Activated B cell treated with CpG ODN at 0.5 μM for 24 hours (primary cell): ENCODE results near the gene POFUT2. TPM values are rescaled to one million over a fixed set of nuclear protein-coding genes. Genes with fewer than 3 reads are reported as not detected.

Source experiments
- ATAC-seq: fragments of 200-7000 bp; cut with Tn5 transposase; one replicate; pipeline ENCODE4 v1.10.0; 2021; ENCODE audit warnings: low read depth, mild to moderate bottlenecking, moderate library complexity
- CTCF ChIA-PET: fragments of 350-600 bp; sonication (Branson Sonifier 250); formaldehyde crosslinking; loops from one replicate; lab custom pipeline; 2021; ENCODE audit warnings: antibody characterized with exemption; lab: Charles Lee
- POLR2A ChIA-PET: fragments of 350-600 bp; sonication (Branson Sonifier 250); formaldehyde crosslinking; loops from one replicate; lab custom pipeline; 2021; ENCODE audit warnings: antibody characterized with exemption; lab: Charles Lee
- DNase-seq: peaks from one replicate; pipeline ENCODE4 v3.0.0; 2022
- H3K27ac Mint-ChIP-seq: one replicate; pipeline ENCODE4 v1.8.0; 2020; ENCODE audit warnings: mixed read lengths
- H3K27me3 Mint-ChIP-seq: one replicate; pipeline ENCODE4 v1.8.0; 2021; ENCODE audit warnings: mixed read lengths
- H3K36me3 Mint-ChIP-seq: one replicate; pipeline ENCODE4 v1.8.0; 2021; ENCODE audit warnings: low read depth, mixed read lengths
- H3K4me1 Mint-ChIP-seq: one replicate; pipeline ENCODE4 v1.8.0; 2021; ENCODE audit warnings: mixed read lengths
- H3K4me3 Mint-ChIP-seq: one replicate; pipeline ENCODE4 v1.8.0; 2020; ENCODE audit warnings: mild to moderate bottlenecking, mixed read lengths
- H3K9me3 Mint-ChIP-seq: one replicate; pipeline ENCODE4 v1.8.0; 2020; ENCODE audit warnings: mixed read lengths
- CTCF ChIP-seq: fragments of 200-600 bp; IDR thresholded peaks from one replicate; pipeline ENCODE4 v1.8.0; 2022; ENCODE audit warnings: antibody characterized with exemption, mild to moderate bottlenecking
- intact Hi-C: fragments of 100-400 bp; cut with micrococcal nuclease; formaldehyde crosslinking; loops from one replicate; pipeline ENCODE4 v1.15.1; 2024
- total RNA-seq: library from RNA; stranded (reverse); gene quantifications from 2 replicates; pipeline ENCODE4 v1.2.3, GENCODE V29; 2022

The POFUT2 gene
- total RNA-seq, 1 donor from 2014 or later, result 21.4 TPM

GRCh38 chr21:45290948-45291612 is 3.4 kb upstream of the POFUT2 start:
- ATAC-seq (no peak), DNase-seq (no peak)
- CTCF ChIA-PET, result interaction anchor here (1.5 kb wide), 1 partner anchor 138 kb away, joined by 4 read pairs; no protein-coding TSS in a partner anchor
- peaks cover 2% of the 10 kb centered on the region for H3K36me3 Mint-ChIP-seq
- H3K27ac Mint-ChIP-seq, result no peak overlapping the region
- H3K9me3 Mint-ChIP-seq, result no peaks in the 10 kb centered on the region
- H3K4me1 Mint-ChIP-seq, result peaks cover 18% of the 10 kb centered on the region
- H3K27me3 Mint-ChIP-seq, result peaks cover 4% of the 10 kb centered on the region
- no peak overlapping the region for H3K4me3 Mint-ChIP-seq
- intact Hi-C loops, result loop anchor here (10.0 kb wide), 1 partner anchor 346 kb away; the partner anchor contains the start of gene SLX9
- TF ChIP-seq CTCF, result no peak
- POLR2A ChIA-PET, result no interaction called here

- ATAC-seq (no peak), DNase-seq (peak; percentile 5)
- peaks cover 23% of the 10 kb centered on the region for H3K4me1 Mint-ChIP-seq
- H3K4me3 Mint-ChIP-seq, result no peak overlapping the region
- POLR2A ChIA-PET, result no interaction called here
- H3K27ac Mint-ChIP-seq, result no peak overlapping the region
- H3K9me3 Mint-ChIP-seq, result no peaks in the 10 kb centered on the region
- peaks cover 13% of the 10 kb centered on the region for H3K36me3 Mint-ChIP-seq
- peaks cover 2% of the 10 kb centered on the region for H3K27me3 Mint-ChIP-seq
- intact Hi-C loops, result loop anchor here (5.0 to 10.0 kb wide), 4 partner anchors 252 to 473 kb away; partner anchors contain the start of genes PCBP3, SLC19A1, SLX9 and SUMO3
- TF ChIP-seq CTCF, result no peak
- CTCF ChIA-PET, result interaction anchor here (0.9 to 1.5 kb wide), 2 partner anchors 137 to 151 kb away, joined by 3 to 4 read pairs; no protein-coding TSS in a partner anchor
These were observed 2.2 kb upstream of the POFUT2 start for GRCh38 chr21:45289655-45290515.

GRCh38 chr21:45289134-45289533 is 1.4 kb upstream of the POFUT2 start:
- peak overlapping the region; percentile 39 for H3K4me3 Mint-ChIP-seq
- no peaks in the 10 kb centered on the region for H3K27me3 Mint-ChIP-seq
- ATAC-seq (no peak), DNase-seq (no peak)
- intact Hi-C loops, result loop anchor here (5.0 kb wide), 3 partner anchors 253 to 472 kb away; partner anchors contain the start of genes PCBP3, SLC19A1 and SUMO3
- no peak overlapping the region for H3K27ac Mint-ChIP-seq
- H3K36me3 Mint-ChIP-seq, result peaks cover 20% of the 10 kb centered on the region
- POLR2A ChIA-PET, result no interaction called here
- no peak for TF ChIP-seq CTCF
- H3K4me1 Mint-ChIP-seq, result peaks cover 23% of the 10 kb centered on the region
- H3K9me3 Mint-ChIP-seq, result no peaks in the 10 kb centered on the region
- CTCF ChIA-PET, result no interaction called here

- Mint-ChIP-seq H3K27ac (no peak overlapping the region), H3K4me1 (peaks cover 23% of the 10 kb centered on the region)
These were observed 746 bp upstream of the POFUT2 start for GRCh38 chr21:45288441-45288841.

More at GRCh38 chr21:45288441-45288841, 746 bp upstream of the POFUT2 start:
- TF ChIP-seq CTCF, result no peak
- no peaks in the 10 kb centered on the region for H3K27me3 Mint-ChIP-seq
- ATAC-seq (no peak), DNase-seq (no peak)
- H3K4me3 Mint-ChIP-seq, result peak overlapping the region; percentile 88
- CTCF ChIA-PET, result no interaction called here
- intact Hi-C loops, result loop anchor here (1.0 to 5.0 kb wide), 4 partner anchors 136 to 471 kb away; partner anchors contain the start of genes PCBP3, SLC19A1 and SUMO3
- H3K9me3 Mint-ChIP-seq, result no peaks in the 10 kb centered on the region
- H3K36me3 Mint-ChIP-seq, result peaks cover 25% of the 10 kb centered on the region
- POLR2A ChIA-PET, result interaction anchor here (0.9 to 1.4 kb wide), 4 partner anchors 11 to 252 kb away, joined by 3 to 5 read pairs (median 4); no protein-coding TSS in a partner anchor
